ENCODE measurements around the gene CENPS.
"Not testable (repeated sequence)": the region's sequence is repeated elsewhere in the genome, so short reads cannot be mapped to it uniquely, and the experiment has no call there.

Gene CENPS

GRCh38 chr1:10456661-10457060 lies 26.4 kb downstream of the CENPS start:
- no peak for DNase-seq

- not testable (repeated sequence) for DNase-seq
Observed at GRCh38 chr1:10457462-10457861, 27.2 kb downstream of the CENPS start.

- DNase-seq, result no peak
Observed at GRCh38 chr1:10457875-10458274, 27.6 kb downstream of the CENPS start.

GRCh38 chr1:10459184-10459583 lies 29.0 kb downstream of the CENPS start:
- DNase-seq, result peak; percentile 44

GRCh38 chr1:10467078-10467477 lies 36.8 kb downstream of the CENPS start:
- DNase-seq, result no peak

- no peak for DNase-seq
Observed at GRCh38 chr1:10470043-10470442, 39.8 kb downstream of the CENPS start.

GRCh38 chr1:10471411-10472219 lies 41.4 kb downstream of the CENPS start:
- no peak for DNase-seq

GRCh38 chr1:10472220-10473144 lies 42.2 kb downstream of the CENPS start, which contains the start of gene DFFA:
Gene DFFA, minus strand, starts transcription at chr1:10472529. Its CDS starts 71 bp downstream, at chr1:10472458.
- DNase-seq, result peak; percentile 98

- no peak for DNase-seq
Observed at GRCh38 chr1:10473145-10473765, 43.0 kb downstream of the CENPS start.

- not testable (repeated sequence) for DNase-seq
Observed at GRCh38 chr1:10474309-10474612, 44.0 kb downstream of the CENPS start.

GRCh38 chr1:10474613-10475507 lies 44.6 kb downstream of the CENPS start, which contains the start of gene PEX14:
Gene PEX14, plus strand, starts transcription at chr1:10474950. Its CDS starts 17 bp downstream, at chr1:10474967.
- peak; percentile 74 for DNase-seq

GRCh38 chr1:10475510-10475909 lies 45.3 kb downstream of the CENPS start:
- DNase-seq, result no peak

GRCh38 chr1:10479296-10479695 lies 49.1 kb downstream of the CENPS start:
- no peak for DNase-seq

- DNase-seq, result no peak
Observed at GRCh38 chr1:10480614-10481013, 50.4 kb downstream of the CENPS start.

- no peak for DNase-seq
Observed at GRCh38 chr1:10484521-10484920, 54.3 kb downstream of the CENPS start.

- DNase-seq, result no peak
Observed at GRCh38 chr1:10489291-10490055, 59.2 kb downstream of the CENPS start.

GRCh38 chr1:10490286-10490970 lies 60.2 kb downstream of the CENPS start:
- no peak for DNase-seq

Measured in DMS 273 treated with DMSO at 0.1 percent for 48 hours (cell line).